DMS53 treated with DMSO at 0.1 percent for 48 hours (cell line): Measurements from ENCODE around the gene HEATR1.
"Not testable (repeated sequence)": the region's sequence is repeated elsewhere in the genome, so short reads cannot be mapped to it uniquely, and the experiment has no call there.

Experiments
- DNase-seq: peaks from one replicate; lab custom pipeline; 2025; ENCODE audit not compliant: unreplicated experiment; lab: John Stamatoyannopoulos, UW

The HEATR1 gene

GRCh38 chr1:236514703-236515442, 89.4 kb downstream of the HEATR1 start:
- DNase-seq, result peak; percentile 98

GRCh38 chr1:236511735-236512418, 92.4 kb downstream of the HEATR1 start:
- no peak for DNase-seq

GRCh38 chr1:236509647-236510401, 94.5 kb downstream of the HEATR1 start:
- no peak for DNase-seq

GRCh38 chr1:236509203-236509602, 95.1 kb downstream of the HEATR1 start:
- no peak for DNase-seq

- no peak for DNase-seq
Observed at GRCh38 chr1:236508593-236509027, 95.7 kb downstream of the HEATR1 start.

GRCh38 chr1:236507022-236507700, 97.2 kb downstream of the HEATR1 start:
- DNase-seq, result no peak

GRCh38 chr1:236504338-236504737, 100.0 kb downstream of the HEATR1 start:
- DNase-seq, result not testable (repeated sequence)

GRCh38 chr1:236502972-236503639, 101.2 kb downstream of the HEATR1 start:
- peak; percentile 60 for DNase-seq

GRCh38 chr1:236502579-236502971, 101.7 kb downstream of the HEATR1 start:
- DNase-seq, result no peak

- DNase-seq, result no peak
Observed at GRCh38 chr1:236501093-236501492, 103.2 kb downstream of the HEATR1 start.
